A673 (cell line): ENCODE results near the gene ADARB2. TPM values are rescaled to one million over a fixed set of nuclear protein-coding genes. Genes with fewer than 3 reads are reported as not detected.

ENCODE experiments used
- BruUV-seq: library from RNA; stranded (reverse); fragments of 400-500 nt; replicated peaks from 2 replicates; lab custom pipeline; 2021; lab: Mats Ljungman, UMichigan
- CTCF ChIA-PET: fragments of 300-600 bp; sonication (Branson Sonifier 250); formaldehyde crosslinking; loops from one replicate; lab custom pipeline; 2022; ENCODE audit warnings: antibody characterized with exemption; lab: Charles Lee
- POLR2A ChIA-PET: fragments of 300-600 bp; sonication (Branson Sonifier 250); formaldehyde crosslinking; loops from one replicate; lab custom pipeline; 2022; ENCODE audit warnings: antibody characterized with exemption; ENCODE audit not compliant: low non-redundant PET; lab: Charles Lee
- DNase-seq: peaks from one replicate; pipeline ENCODE4 v3.0.0-alpha.2; 2015; ENCODE audit warnings: low spot score
- H3K27ac ChIP-seq: fragments of 200-600 bp; sonication (generic); 2 replicates; pipeline ENCODE4 v1.5.1; 2016; ENCODE audit warnings: mixed run types, low read depth, mild to moderate bottlenecking, mixed read lengths, antibody characterized with exemption, low read length; ENCODE audit not compliant: poor library complexity, severe bottlenecking
- H3K27me3 ChIP-seq: fragments of 200-600 bp; sonication (generic); replicated peaks from 2 replicates; pipeline ENCODE4 v1.6.1; 2017; ENCODE audit warnings: mixed run types, low read depth, mild to moderate bottlenecking, mixed read lengths, antibody characterized with exemption, low read length; ENCODE audit not compliant: insufficient read depth, poor library complexity
- H3K36me3 ChIP-seq: fragments of 200-600 bp; sonication (generic); 2 replicates; pipeline ENCODE4 v1.6.1; 2016; ENCODE audit warnings: mixed run types, mild to moderate bottlenecking, mixed read lengths, antibody characterized with exemption, low read length; ENCODE audit not compliant: insufficient read depth, poor library complexity, severe bottlenecking
- H3K4me1 ChIP-seq: fragments of 200-600 bp; sonication (generic); 2 replicates; pipeline ENCODE4 v1.6.1; 2017; ENCODE audit warnings: mixed run types, mild to moderate bottlenecking, mixed read lengths, antibody characterized with exemption, low read length; ENCODE audit not compliant: insufficient read depth, poor library complexity, severe bottlenecking
- H3K4me3 ChIP-seq: fragments of 200-600 bp; sonication (generic); 2 replicates; pipeline ENCODE4 v1.5.1; 2016; ENCODE audit warnings: low read depth, mixed run types, mild to moderate bottlenecking, mixed read lengths, low read length; ENCODE audit not compliant: poor library complexity, severe bottlenecking
- H3K9me3 ChIP-seq: fragments of 200-600 bp; sonication (generic); 2 replicates; pipeline ENCODE4 v1.6.1; 2016; ENCODE audit warnings: mixed run types, low read depth, mild to moderate bottlenecking, mixed read lengths, antibody characterized with exemption, low read length; ENCODE audit not compliant: poor library complexity, severe bottlenecking
- EZH2 ChIP-seq: fragments of 200-600 bp; sonication (generic); IDR thresholded peaks from 2 replicates; pipeline ENCODE4 v1.6.1; 2017; ENCODE audit warnings: borderline replicate concordance, low read depth, mild to moderate bottlenecking, mixed read lengths, antibody characterized with exemption, low read length; ENCODE audit not compliant: poor library complexity, severe bottlenecking
- intact Hi-C: fragments of 100-400 bp; cut with micrococcal nuclease; formaldehyde crosslinking; loops from one replicate; pipeline ENCODE4 v1.10.0; 2022; ENCODE audit not compliant: unreplicated experiment
- total RNA-seq: library from RNA; stranded (reverse); gene quantifications from 2 replicates; pipeline ENCODE4 v1.2.3, GENCODE V29; 2021
- TF ChIP-seq, protein P1 (sequence below): fragments of 300-800, 200-600 bp; sonication (generic); conservative IDR thresholded peaks from 2 replicates; pipeline ENCODE4 v1.5.1; 2017; ENCODE audit warnings: low read depth, mild to moderate bottlenecking, antibody characterized with exemption, low read length, moderate library complexity, mixed read lengths

Gene ADARB2
- total RNA-seq, 1 experiment from 2014 or later: not detected

DNA sequence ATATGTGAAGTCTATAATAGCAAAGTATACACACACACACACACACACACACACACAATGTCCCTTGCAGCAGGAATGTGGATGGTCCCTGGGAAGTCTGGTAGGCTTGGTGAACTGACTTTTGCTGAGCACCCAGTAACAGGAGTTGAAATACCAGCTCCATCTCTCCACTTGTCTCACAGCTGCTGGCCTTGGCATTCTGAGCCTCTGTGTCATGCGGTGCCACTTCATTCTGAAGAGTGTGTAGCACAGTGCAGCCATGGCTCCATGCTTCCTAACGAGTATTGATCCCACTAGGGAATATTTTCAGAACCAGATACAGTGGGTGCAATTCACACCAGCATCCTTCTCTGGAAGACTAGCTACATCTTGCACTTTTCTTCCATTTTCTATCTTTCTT is 192.4 kb downstream of the ADARB2 start:
- intact Hi-C loops: no loop called here
- ChIA-PET POLR2A (no interaction called here), CTCF (no interaction called here)
- no peak overlapping the region for H3K4me3 ChIP-seq
- H3K9me3 ChIP-seq: no peaks in the 10 kb centered on the region
- no peaks in the 10 kb centered on the region for H3K36me3 ChIP-seq
- H3K4me1 ChIP-seq: no peaks in the 10 kb centered on the region
- no TSS peak for BruUV-seq
- peaks cover 56% of the 10 kb centered on the region for H3K27me3 ChIP-seq
- no peak overlapping the region for H3K27ac ChIP-seq
- TF ChIP-seq, protein P1, sequence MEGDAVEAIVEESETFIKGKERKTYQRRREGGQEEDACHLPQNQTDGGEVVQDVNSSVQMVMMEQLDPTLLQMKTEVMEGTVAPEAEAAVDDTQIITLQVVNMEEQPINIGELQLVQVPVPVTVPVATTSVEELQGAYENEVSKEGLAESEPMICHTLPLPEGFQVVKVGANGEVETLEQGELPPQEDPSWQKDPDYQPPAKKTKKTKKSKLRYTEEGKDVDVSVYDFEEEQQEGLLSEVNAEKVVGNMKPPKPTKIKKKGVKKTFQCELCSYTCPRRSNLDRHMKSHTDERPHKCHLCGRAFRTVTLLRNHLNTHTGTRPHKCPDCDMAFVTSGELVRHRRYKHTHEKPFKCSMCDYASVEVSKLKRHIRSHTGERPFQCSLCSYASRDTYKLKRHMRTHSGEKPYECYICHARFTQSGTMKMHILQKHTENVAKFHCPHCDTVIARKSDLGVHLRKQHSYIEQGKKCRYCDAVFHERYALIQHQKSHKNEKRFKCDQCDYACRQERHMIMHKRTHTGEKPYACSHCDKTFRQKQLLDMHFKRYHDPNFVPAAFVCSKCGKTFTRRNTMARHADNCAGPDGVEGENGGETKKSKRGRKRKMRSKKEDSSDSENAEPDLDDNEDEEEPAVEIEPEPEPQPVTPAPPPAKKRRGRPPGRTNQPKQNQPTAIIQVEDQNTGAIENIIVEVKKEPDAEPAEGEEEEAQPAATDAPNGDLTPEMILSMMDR: no peak
- no peak for TF ChIP-seq EZH2
- no peak for DNase-seq

GRCh38 chr10:1544209-1544673 is 193.1 kb downstream of the ADARB2 start:
- ChIA-PET POLR2A (no interaction called here), CTCF (no interaction called here)
- Histone ChIP-seq H3K36me3 (no peaks in the 10 kb centered on the region), H3K27ac (no peak overlapping the region), H3K4me3 (no peak overlapping the region), H3K9me3 (no peaks in the 10 kb centered on the region), H3K27me3 (peaks cover 56% of the 10 kb centered on the region), H3K4me1 (no peaks in the 10 kb centered on the region)
- intact Hi-C loops: no loop called here
- no TSS peak for BruUV-seq
- DNase-seq: no peak
- TF ChIP-seq EZH2: no peak
- TF ChIP-seq, protein P1: no peak

DNA sequence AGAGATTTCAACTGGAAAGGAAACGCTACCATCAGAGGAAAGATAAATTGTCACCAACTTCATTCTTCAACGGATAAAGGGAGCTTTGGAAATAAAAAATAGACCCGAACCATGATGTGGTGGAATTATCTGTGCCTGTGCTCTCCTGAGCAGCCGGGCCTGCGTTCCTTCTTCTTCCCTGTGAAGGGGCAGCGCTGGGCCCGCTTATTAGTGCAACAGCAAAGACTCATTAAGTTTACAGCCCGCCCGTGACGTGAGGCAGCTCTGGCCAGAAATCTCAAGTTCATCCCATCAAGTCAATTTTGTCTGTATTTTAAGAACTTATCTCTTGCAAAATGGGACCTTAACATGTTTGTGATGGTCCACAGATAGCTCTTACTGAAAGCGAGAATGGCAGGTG is 193.7 kb downstream of the ADARB2 start:
- H3K4me1 ChIP-seq: no peaks in the 10 kb centered on the region
- CTCF ChIA-PET: interaction anchor here (0.6 kb wide), 1 partner anchor 123 kb away, joined by 4 read pairs; no protein-coding TSS in a partner anchor
- POLR2A ChIA-PET: no interaction called here
- H3K27ac ChIP-seq: no peak overlapping the region
- no TSS peak for BruUV-seq
- no peak overlapping the region for H3K4me3 ChIP-seq
- intact Hi-C loops: no loop called here
- H3K27me3 ChIP-seq: peaks cover 58% of the 10 kb centered on the region
- TF ChIP-seq EZH2: no peak
- TF ChIP-seq, protein P1: no peak
- no peaks in the 10 kb centered on the region for H3K9me3 ChIP-seq
- H3K36me3 ChIP-seq: no peaks in the 10 kb centered on the region
- DNase-seq: no peak
